ENCODE results near the gene DLGAP1.

The DLGAP1 gene

GRCh38 chr18:3852321-3852720 is 602.8 kb downstream of the DLGAP1 start:
- CTCF ChIA-PET: no interaction called here
- Histone ChIP-seq H3K4me1 (ENCODE audit: control insufficient read depth, insufficient read depth, low read length) (no peaks in the 10 kb centered on the region), H3K36me3 (ENCODE audit: control insufficient read depth in 2 of 2, insufficient read depth in 1 of 2, low read length in 2 of 2) (no peaks in the 10 kb centered on the region; a peak in 1 of 3 replicates), H3K27ac (ENCODE audit: extremely low read depth, low read depth, low read length) (no peak overlapping the region), H3K4me3 (ENCODE audit: low read depth, low read length) (no peak overlapping the region), H3K9me3 (ENCODE audit: control insufficient read depth, insufficient read depth, low read depth, low read length) (no peaks in the 10 kb centered on the region)
- POLR2A ChIA-PET: no interaction called here
- no peak for TF ChIP-seq KLF8 (tag by site-specific recombination; IDR thresholded peaks at IDR 0.05)
- TF ChIP-seq ZNF354C (tag by site-specific recombination; IDR thresholded peaks at IDR 0.05; ENCODE audit: borderline replicate concordance, low read depth): no peak
- TF ChIP-seq, protein P1, sequence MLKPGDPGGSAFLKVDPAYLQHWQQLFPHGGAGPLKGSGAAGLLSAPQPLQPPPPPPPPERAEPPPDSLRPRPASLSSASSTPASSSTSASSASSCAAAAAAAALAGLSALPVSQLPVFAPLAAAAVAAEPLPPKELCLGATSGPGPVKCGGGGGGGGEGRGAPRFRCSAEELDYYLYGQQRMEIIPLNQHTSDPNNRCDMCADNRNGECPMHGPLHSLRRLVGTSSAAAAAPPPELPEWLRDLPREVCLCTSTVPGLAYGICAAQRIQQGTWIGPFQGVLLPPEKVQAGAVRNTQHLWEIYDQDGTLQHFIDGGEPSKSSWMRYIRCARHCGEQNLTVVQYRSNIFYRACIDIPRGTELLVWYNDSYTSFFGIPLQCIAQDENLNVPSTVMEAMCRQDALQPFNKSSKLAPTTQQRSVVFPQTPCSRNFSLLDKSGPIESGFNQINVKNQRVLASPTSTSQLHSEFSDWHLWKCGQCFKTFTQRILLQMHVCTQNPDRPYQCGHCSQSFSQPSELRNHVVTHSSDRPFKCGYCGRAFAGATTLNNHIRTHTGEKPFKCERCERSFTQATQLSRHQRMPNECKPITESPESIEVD (tag by site-specific recombination; IDR thresholded peaks at IDR 0.05): no peak
- TF ChIP-seq, protein P2, sequence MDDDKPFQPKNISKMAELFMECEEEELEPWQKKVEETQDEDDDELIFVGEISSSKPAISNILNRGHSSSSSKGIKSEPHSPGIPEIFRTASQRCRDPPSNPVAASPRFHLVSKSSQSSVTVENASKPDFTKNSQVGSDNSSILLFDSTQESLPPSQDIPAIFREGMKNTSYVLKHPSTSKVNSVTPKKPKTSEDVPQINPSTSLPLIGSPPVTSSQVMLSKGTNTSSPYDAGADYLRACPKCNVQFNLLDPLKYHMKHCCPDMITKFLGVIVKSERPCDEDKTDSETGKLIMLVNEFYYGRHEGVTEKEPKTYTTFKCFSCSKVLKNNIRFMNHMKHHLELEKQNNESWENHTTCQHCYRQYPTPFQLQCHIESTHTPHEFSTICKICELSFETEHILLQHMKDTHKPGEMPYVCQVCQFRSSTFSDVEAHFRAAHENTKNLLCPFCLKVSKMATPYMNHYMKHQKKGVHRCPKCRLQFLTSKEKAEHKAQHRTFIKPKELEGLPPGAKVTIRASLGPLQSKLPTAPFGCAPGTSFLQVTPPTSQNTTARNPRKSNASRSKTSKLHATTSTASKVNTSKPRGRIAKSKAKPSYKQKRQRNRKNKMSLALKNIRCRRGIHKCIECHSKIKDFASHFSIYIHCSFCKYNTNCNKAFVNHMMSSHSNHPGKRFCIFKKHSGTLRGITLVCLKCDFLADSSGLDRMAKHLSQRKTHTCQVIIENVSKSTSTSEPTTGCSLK (tag by site-specific recombination; IDR thresholded peaks at IDR 0.05): no peak
- TF ChIP-seq ZNF18 (tag by site-specific recombination; IDR thresholded peaks at IDR 0.05): no peak
- no peak for TF ChIP-seq ZNF623 (tag by site-specific recombination; IDR thresholded peaks at IDR 0.05)
- TF ChIP-seq, protein P3, sequence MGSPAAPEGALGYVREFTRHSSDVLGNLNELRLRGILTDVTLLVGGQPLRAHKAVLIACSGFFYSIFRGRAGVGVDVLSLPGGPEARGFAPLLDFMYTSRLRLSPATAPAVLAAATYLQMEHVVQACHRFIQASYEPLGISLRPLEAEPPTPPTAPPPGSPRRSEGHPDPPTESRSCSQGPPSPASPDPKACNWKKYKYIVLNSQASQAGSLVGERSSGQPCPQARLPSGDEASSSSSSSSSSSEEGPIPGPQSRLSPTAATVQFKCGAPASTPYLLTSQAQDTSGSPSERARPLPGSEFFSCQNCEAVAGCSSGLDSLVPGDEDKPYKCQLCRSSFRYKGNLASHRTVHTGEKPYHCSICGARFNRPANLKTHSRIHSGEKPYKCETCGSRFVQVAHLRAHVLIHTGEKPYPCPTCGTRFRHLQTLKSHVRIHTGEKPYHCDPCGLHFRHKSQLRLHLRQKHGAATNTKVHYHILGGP (tag by site-specific recombination; IDR thresholded peaks at IDR 0.05): no peak
- no peak for TF ChIP-seq ZNF202 (tag by site-specific recombination; IDR thresholded peaks at IDR 0.05; ENCODE audit: borderline replicate concordance)
- no peak for TF ChIP-seq ZNF24 (tag by site-specific recombination; IDR thresholded peaks at IDR 0.05)
- TF ChIP-seq ZNF621 (tag by site-specific recombination; IDR thresholded peaks at IDR 0.05): no peak
- TF ChIP-seq OVOL3 (tag by site-specific recombination; IDR thresholded peaks at IDR 0.05): no peak
- no peak for TF ChIP-seq ZFP69B (tag by site-specific recombination; IDR thresholded peaks at IDR 0.05)
- no peak for TF ChIP-seq ZNF10 (tag by site-specific recombination; IDR thresholded peaks at IDR 0.05)
- TF ChIP-seq ZBTB49 (tag by site-specific recombination; IDR thresholded peaks at IDR 0.05; ENCODE audit: low read depth): no peak
- TF ChIP-seq BCL11B (tag by site-specific recombination; IDR thresholded peaks at IDR 0.05; ENCODE audit: low read depth): no peak
- no peak for TF ChIP-seq ZBTB17 (tag by site-specific recombination; IDR thresholded peaks at IDR 0.05)
- no peak for TF ChIP-seq ZNF416 (tag by site-specific recombination; IDR thresholded peaks at IDR 0.05)
